GM19099 (cell line): Measurements from ENCODE around the gene MAPK8IP1.

Source experiments
- POLR2A ChIP-seq: IDR thresholded peaks from 3 replicates; pipeline ENCODE4 v1.6.1; 2011; ENCODE audit warnings: low read depth; ENCODE audit not compliant: insufficient read length; ENCODE audit errors: extremely low read depth

The MAPK8IP1 gene

DNA sequence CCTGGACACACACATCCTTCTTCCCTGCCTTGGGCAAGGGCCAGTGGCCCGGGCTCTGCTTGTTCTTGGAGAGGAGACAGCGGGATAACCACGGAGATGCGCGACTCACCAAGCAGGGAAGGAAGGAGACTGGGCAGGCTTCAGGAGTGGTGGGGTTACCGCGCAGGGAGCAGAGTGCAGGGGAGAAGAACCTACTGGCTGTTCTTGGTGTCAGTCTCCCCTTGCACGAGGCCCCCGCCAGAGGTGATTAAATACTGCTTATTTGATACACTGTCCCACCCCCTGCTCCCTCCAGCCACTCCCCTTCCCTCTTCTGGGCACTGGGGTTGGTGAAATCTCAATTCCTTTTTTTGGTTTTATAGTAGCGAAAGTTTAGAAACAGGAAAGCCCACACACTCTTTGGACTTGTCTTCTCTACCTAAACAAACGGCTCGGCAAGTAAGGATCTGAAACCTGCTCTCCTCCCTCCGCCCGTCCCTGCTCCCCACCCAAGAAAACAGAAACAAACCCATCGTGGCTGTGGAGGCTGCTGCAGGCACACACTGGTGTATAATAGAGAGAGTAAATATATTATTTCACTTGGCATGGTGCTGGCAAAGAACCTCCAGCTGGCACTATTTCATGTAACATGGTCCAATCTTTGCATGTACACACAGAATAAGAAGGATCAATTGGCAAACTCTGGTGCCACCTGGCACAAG lies 47.8 kb downstream of the MAPK8IP1 start:
- no peak for TF ChIP-seq POLR2A

DNA sequence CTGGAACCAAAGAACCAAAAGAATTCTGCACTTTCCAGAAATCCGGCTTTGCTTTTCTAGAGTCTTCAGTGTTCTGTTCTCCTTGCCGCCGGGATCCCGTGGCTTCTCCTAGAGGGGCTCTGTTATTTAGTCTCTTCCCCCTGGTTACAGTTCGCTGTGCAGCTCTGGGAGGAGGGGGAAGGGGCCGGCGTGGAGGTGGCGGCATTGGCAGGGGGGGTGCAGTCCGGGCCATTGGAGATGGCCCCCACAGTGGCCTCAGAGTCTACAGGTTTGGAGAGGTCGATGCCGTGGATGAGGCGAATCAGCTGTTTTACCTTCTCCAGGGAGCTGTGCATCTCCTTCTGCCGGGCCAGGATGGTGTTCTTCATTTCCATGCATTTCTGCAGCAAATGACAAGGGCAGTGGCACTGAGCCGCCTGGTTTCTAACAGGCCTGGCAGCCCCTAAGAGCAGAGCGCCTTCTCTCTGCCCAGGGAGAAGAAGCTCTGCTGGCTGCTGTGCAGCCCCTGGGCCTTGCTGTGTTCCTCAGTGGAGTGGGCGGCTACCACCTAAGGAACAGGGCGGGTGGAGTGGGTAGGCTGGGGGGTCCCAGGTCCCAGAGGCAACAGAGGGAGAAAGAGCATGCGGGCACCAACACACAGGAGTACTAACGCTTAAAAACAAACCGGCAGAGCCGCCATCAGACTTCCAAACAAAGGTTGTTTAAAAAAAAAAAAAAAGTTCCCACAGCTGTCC lies 48.6 kb downstream of the MAPK8IP1 start:
- no peak for TF ChIP-seq POLR2A

DNA sequence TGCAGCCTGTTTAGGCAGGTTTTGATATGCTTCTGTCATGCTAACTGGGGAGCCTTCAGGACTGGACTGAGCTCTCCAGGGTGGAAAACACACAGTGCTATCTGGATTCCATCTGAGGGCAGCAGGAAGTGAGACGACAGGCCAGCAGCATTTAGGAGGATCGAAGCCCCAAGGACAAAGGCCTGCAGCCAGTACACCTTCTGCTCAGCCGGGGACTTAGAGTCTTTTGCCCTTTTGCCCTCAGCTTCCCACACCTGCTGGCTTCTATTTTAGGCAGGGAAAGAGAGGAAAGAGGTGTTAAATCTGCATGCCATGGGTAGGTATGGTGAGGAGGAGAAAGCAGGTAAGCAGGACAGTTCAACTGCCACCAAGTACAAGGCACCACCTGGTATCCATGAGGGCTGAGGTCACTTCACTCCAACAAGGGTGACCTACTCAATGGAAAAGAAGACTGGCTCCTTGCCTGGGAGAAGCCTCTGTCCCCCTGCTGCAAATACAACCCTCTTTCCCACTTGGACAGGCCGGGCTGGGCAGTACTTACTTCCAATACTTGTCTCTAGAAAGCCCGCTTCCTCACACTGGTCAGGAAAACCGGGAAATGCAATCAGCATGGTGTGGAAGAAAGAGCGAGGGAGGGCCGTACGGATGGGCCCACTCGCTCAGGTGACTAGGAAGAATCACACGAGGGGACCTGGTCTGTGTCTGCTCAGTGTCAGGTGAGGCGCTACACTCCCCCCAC lies 49.3 kb downstream of the MAPK8IP1 start:
- TF ChIP-seq POLR2A: no peak

DNA sequence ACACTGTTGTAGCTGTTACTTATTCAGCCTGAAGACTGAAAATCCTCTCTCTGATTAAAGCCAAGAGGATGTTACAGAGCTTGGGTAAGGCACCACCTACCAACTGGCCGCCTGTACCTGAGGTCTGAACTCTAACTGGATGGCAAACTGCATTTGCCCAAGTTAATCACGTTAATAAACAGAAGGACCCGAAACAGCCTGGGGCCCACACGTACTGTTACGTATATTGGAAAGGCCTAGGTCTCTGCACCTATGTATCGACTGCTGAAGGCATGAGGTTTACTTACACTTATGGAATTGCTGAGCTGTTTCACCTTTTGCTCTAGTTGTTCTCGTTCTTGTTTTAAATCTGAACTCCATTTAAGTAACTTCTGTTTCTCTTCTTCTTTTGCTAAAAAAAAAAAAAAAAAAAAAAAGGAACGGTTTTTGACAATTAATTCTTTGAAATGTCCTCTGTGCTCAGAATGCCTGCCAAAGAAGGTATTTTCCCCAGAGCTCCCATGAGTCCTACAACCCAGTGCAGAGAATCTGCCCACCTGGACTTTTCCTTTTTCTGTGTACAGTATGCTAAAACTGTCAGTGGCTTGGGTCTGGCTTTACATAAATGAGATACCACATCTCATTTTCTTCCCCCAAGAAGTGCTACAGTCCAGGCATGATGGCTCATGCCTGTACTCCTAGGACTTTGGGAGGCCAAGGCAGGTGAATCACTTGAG lies 50.1 kb downstream of the MAPK8IP1 start:
- TF ChIP-seq POLR2A: no peak

DNA sequence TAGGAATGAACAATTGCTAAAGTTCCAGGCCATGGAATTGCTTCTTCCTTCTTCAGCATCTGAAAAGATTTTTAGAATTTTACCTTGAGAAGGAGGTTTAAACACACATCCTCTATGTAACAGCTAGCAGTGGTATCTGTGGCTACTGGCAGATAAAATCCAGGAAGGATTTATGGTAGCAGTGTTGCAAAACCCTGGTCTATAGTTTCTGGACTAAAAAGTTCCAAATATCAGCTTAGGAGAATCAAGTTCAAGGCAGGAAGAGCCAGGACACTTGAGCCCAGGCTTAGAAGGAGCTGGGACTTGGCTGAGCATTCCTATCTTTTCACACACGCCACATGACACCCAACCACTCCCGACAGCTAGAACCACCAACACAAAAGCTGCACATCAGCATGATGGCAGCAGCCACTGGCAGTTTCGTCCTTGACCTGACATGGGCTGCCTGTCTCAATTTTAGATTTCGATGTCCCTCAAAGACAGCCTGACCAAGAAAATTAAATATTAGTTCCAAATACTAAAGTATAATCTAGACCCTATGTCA lies 51.1 kb downstream of the MAPK8IP1 start:
- TF ChIP-seq POLR2A: no peak

DNA sequence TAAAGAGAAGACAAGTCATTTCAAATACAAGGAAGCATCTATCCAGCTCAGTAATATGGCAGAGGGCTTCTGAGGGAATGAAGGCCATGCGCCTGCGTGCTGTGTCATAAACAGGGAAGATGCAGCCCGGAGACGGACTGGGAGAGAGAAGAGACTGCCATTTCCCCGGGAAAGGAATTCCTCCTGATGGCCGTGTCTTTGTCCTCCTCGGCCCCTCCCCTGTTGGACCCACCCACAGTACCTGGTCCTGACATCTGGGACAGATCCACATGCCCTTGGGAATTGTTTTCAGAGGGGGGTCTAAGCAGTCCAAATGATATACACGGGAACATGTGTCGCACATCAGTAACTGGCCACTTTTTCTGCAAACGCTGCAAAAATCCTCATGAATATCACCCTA lies 52.5 kb downstream of the MAPK8IP1 start:
- no peak for TF ChIP-seq POLR2A

DNA sequence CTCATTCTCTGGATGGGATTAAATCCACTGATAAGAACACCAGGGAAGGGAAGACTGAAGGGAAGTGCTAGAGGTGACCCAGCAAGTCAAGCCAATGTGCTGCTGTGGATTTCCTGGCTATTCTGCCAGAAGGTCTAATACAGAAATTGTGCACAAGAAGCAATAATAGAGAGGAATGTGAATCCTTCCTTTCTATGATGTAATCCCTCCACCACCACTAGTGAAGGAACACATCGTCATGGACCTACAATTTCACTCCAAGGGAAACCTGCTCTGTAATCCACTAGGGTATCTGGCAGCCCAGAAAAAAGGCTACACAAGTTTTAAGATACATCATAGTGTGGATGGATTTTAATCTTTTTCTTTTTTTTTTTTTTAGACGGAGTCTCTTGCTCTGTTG lies 54.4 kb downstream of the MAPK8IP1 start:
- no peak for TF ChIP-seq POLR2A

DNA sequence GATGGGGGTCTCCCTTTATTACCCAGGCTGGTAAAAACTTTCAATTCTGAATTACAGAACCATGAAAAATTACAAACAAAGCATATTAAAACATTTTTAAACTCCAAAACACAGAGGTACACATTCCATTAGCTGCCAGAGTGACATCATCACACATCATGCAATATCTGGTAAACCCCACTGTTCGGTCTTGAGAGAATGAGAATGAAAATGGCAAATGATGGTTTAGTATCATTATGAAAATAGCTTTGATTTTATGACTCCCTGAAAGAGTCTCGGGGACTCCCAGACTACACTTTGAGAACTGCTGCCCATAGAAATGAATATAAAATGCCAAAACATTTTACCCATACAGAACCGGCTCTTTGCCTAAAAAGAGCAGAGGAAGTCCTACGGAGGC lies 55.8 kb downstream of the MAPK8IP1 start:
- no peak for TF ChIP-seq POLR2A

DNA sequence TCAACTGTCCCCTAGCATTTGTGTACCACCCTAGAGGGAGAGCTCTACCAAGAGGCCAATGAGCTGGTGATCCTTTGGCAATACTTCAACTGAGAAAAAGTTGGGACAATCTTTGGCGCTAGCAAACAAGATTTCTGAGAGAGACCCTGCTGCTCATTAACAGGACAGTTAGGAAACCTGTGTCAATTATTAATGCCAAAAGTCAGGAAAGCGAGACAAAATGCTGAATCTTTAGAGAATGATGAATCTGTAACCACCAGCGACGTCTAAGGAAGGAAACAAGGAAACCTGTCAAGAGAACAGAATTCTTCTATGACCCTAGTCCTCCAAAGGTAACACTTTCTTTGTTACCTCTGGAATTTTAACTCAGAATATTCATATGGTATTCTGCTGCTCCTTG lies 56.9 kb downstream of the MAPK8IP1 start:
- TF ChIP-seq POLR2A: no peak

DNA sequence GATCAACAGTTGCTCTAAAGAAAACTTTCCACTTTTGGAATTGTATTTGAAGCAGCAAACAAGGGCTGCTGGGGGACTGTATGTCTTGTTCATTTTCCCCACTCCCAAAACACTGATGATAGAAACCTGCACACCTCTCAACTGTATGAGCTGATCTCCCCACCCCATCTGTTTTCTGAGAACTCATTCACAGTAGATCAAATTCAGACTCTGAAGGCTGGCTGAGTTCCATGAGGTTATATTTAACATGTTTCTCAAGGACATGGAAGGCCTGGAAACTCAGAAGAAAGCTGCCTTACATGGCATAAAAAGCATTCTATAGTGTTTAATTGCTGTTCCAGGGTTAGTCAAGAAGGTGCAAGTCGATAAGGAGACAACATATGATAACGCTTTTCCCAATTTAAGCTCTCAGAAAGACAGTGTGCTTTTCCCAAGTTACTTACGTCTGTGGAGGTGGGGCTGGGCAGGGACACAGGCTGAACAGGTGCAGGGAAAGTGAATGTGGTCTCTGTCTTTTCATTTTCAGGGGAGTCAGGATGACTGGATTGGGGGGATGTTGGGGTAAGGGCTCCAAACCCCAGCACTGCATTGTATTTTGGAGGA lies 60.0 kb downstream of the MAPK8IP1 start:
- no peak for TF ChIP-seq POLR2A

DNA sequence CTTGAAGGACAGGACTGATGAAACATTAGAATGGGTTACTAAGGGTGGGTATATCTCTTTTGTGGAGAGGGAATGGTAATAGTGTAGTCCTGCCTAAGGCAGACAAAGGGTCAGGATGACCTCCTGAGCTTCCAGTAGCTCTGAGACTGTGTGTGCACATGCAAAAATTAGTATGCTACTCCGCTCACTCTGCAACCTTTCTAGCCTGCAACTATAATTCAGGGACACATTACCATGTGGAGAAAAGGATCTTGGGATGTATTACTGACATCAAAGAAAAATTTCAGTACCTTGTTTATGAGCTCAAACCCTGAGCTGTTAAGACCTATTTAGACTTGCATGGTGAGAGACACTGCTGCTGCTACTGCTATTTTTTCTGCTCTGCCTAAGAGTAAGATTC lies 62.4 kb downstream of the MAPK8IP1 start:
- no peak for TF ChIP-seq POLR2A

DNA sequence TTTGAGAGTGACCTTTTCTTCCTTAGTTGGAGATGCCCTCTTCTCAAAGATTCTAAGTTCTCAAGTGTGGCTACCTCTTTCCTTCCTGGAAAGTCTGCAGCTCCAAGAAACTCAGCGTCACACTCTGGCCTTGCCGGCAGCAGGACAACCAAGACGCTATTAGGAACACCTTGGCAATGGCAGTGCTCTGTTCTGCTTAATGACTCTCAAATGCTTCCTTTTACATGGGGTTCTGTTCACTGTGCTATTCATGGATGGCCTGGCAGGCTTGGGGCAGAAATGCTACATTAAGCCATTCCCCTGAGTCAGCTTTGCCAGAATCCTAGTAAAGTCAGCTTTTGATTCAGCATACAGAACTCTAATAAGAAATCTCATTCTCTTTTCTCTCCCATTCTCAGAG lies 62.9 kb downstream of the MAPK8IP1 start:
- TF ChIP-seq POLR2A: no peak

DNA sequence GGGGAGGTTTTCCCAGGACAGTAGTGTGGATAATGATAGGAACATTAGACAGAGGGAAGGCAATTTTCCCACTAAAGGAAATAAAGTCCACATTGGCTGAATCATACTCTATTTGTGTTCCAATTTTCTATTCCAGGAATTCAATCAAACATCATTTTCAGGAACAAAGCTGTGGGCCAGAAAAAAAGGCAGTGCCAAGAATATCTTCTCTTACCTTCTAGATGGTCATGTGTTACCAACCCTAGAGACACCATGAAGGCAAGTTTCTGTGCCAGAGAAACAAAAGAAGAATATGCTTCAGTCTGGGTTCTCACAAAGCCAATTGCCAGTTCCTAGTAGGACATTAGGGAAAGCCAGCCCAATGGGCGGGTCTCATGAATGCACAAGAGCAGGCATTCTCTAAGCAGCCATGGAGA lies 64.5 kb downstream of the MAPK8IP1 start:
- no peak for TF ChIP-seq POLR2A
